Aorta (tissue), 5 donors: ENCODE results near the gene ELMO1. TPM values are rescaled to one million over a fixed set of nuclear protein-coding genes. Genes with fewer than 3 reads are reported as not detected.

Experiments
- ATAC-seq: fragments of 200-7000 bp; cut with Tn5 transposase; one replicate; pipeline ENCODE4 v1.9.1; 2022; ENCODE audit warnings: moderate library complexity; ENCODE audit not compliant: low FRiP score
- DNase-seq, 2 donors: peaks; one replicate each; pipeline ENCODE4 v3.0.0-alpha.2; 2020
- H3K27ac ChIP-seq, 2 donors: one replicate each; pipeline ENCODE4 v1.5.1; 2013; ENCODE audit warnings: low read length in 2 of 2, mild to moderate bottlenecking in 2 of 2, moderate library complexity in 2 of 2, control low read depth in 1 of 2, inconsistent platforms in 1 of 2, low read depth in 1 of 2
- H3K27me3 ChIP-seq, 2 donors: one replicate each; pipeline ENCODE4 v1.6.1; 2013; ENCODE audit warnings: control low read depth in 1 of 2, low read length in 1 of 2, mild to moderate bottlenecking in 1 of 2, moderate library complexity in 1 of 2; ENCODE audit not compliant: insufficient read depth in 2 of 2, control insufficient read depth in 1 of 2
- H3K36me3 ChIP-seq, 2 donors: one replicate each; pipeline ENCODE4 v1.6.1; 2013; ENCODE audit warnings: control low read depth in 1 of 2, low read length in 1 of 2, mild to moderate bottlenecking in 1 of 2; ENCODE audit not compliant: insufficient read depth in 2 of 2, control insufficient read depth in 1 of 2
- H3K4me1 ChIP-seq, 2 donors: one replicate each; pipeline ENCODE4 v1.6.1; 2013; ENCODE audit warnings: low read length in 2 of 2, control low read depth in 1 of 2, mild to moderate bottlenecking in 1 of 2, moderate library complexity in 1 of 2; ENCODE audit not compliant: insufficient read depth in 2 of 2, control insufficient read depth in 1 of 2
- H3K4me3 ChIP-seq, 2 donors: one replicate each; pipeline ENCODE4 v1.5.1; 2013; ENCODE audit warnings: low read length in 2 of 2, control low read depth in 1 of 2, mild to moderate bottlenecking in 1 of 2
- H3K9me3 ChIP-seq: one replicate; pipeline ENCODE4 v1.6.1; 2013; ENCODE audit warnings: mild to moderate bottlenecking, low read length; ENCODE audit not compliant: control insufficient read depth
- WGBS, 2 donors: extraction: QIAGEN DNeasy Blood & Tissue Kit; methylation state at CpG; one replicate each; pipeline ENCODE4 v1.1.7; 2013; 5-methylcytosine and 5-hydroxymethylcytosine counted together
- intact Hi-C, 2 donors: fragments of 100-400 bp; cut with DNase I; formaldehyde crosslinking; loops; one replicate each; pipeline versions ENCODE4 v1.14.2 to v1.15.0; 2022
- polyA plus RNA-seq, 2 donors: library from polyadenylated mRNA; stranded (reverse); fragments of 200-250 nt; gene quantifications; one replicate each; pipeline ENCODE4 v1.2.3, GENCODE V29; 2013
- total RNA-seq, 2 donors: library from RNA; stranded (reverse); fragmentation: NEBNext Ultra II Directional; extraction: Animal tissue kit (Norgen Biotek cat#: 25700); gene quantifications; one replicate each; pipeline ENCODE4 v1.2.1, GENCODE V29; 2021
- donor health status: healthy with polysubstance abuse.
- donor health status: Bipolar disorder and iron deficiency.
- donor health status: DM: no; HTN: no; CAD: no.
- donor health status: DM: no; HTN: no; CAD: no.
- donor health status: DM: yes; HTN: yes; CAD: no.

Gene ELMO1
- total and polyA plus RNA-seq, 4 donors = 1.8 to 86.9 (median 24.8) TPM

GRCh38 chr7:37275078-37275710, 173.5 kb downstream of the ELMO1 start:
- no peak overlapping the region for H3K4me3 ChIP-seq
- no peak for ATAC-seq
- H3K27me3 ChIP-seq = no peaks in the 10 kb centered on the region
- no peaks in the 10 kb centered on the region for H3K4me1 ChIP-seq
- H3K27ac ChIP-seq = no peak overlapping the region
- H3K36me3 ChIP-seq = no peaks in the 10 kb centered on the region
- intact Hi-C loops = no loop called here
- DNase-seq = no peak
- WGBS, 2 donors = 87 to 90% methylated on average over 5 of the region's 5 CpGs
- H3K9me3 ChIP-seq = no peaks in the 10 kb centered on the region

DNA sequence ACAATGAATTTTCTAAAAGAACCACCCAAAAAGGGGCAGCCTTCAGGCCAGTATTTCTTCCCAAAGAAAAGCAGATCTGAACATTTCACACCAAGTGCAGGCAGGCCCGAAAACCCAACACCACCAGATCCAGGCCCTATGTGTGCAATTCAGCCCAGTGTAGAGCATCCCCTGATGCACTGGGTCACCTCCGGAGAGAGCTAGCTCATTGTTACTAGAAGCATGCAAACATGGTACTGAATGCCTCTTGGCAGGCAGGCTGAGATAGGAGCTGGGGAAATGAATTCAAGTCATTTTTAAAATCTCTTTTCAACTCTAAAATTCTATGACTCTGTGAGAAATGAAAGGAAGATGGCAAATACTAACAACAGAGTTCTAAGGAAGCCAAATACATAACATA, 174.8 kb downstream of the ELMO1 start:
- ATAC-seq = no peak
- H3K9me3 ChIP-seq = no peaks in the 10 kb centered on the region
- H3K27ac ChIP-seq = no peak overlapping the region
- no peak for DNase-seq
- no peaks in the 10 kb centered on the region for H3K27me3 ChIP-seq
- 92 to 94% methylated on average over 2 of the region's 2 CpGs for WGBS, 2 donors
- intact Hi-C loops = no loop called here
- H3K4me3 ChIP-seq = no peak overlapping the region
- H3K36me3 ChIP-seq = no peaks in the 10 kb centered on the region
- no peaks in the 10 kb centered on the region for H3K4me1 ChIP-seq

DNA sequence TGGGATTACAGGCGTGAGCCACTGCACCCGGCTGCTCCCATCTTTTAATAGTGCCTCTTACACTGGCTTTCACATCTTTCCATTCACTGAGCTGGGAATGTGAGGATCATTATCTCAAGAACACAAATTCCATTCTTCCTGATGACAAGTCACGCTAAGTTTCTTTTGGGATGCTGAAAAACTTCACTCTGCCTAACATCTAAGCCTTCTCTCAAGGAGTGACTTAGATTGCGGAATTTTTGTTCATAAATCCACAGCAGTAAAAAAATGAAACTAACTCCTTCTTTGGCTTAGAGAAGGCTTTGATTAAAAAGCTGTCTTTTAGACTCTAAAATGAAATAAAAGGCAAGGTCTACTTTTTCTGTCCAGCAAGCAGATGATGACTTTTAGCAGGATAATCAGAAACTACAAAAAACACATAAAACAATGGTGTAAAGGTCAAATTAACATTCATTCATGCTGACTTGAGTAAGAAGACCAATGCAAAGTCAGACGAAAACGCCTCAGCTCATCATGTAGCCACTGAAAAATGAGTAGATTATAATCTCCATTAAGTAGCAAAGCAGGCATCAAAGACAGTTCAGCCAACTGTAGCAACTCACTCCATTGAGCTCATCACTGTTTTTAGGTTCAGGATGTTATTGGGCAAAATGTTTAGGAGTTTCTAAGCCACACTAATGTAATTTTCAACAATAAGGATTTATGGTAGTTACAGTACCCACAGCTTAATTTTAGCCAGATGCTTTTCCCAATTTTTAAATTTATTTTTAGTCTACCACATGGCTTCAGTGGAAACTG, 178.8 kb downstream of the ELMO1 start:
- DNase-seq (no peak), ATAC-seq (no peak)
- 88 to 89% methylated on average over 6 of the region's 6 CpGs for WGBS, 2 donors
- Histone ChIP-seq H3K36me3 (no peaks in the 10 kb centered on the region), H3K4me1 (no peaks in the 10 kb centered on the region), H3K27ac (no peak overlapping the region), H3K27me3 (no peaks in the 10 kb centered on the region), H3K4me3 (no peak overlapping the region), H3K9me3 (no peaks in the 10 kb centered on the region)
- intact Hi-C loops = no loop called here

- Histone ChIP-seq H3K4me3 (no peak overlapping the region), H3K4me1 (no peaks in the 10 kb centered on the region), H3K9me3 (no peaks in the 10 kb centered on the region), H3K27me3 (no peaks in the 10 kb centered on the region), H3K27ac (no peak overlapping the region), H3K36me3 (no peaks in the 10 kb centered on the region)
- no peak for DNase-seq
- intact Hi-C loops = no loop called here
- 98% methylated on average over 8 of the region's 8 CpGs for WGBS, 2 donors
- no peak for ATAC-seq
Measured at GRCh38 chr7:37267251-37267650, 181.4 kb downstream of the ELMO1 start.

DNA sequence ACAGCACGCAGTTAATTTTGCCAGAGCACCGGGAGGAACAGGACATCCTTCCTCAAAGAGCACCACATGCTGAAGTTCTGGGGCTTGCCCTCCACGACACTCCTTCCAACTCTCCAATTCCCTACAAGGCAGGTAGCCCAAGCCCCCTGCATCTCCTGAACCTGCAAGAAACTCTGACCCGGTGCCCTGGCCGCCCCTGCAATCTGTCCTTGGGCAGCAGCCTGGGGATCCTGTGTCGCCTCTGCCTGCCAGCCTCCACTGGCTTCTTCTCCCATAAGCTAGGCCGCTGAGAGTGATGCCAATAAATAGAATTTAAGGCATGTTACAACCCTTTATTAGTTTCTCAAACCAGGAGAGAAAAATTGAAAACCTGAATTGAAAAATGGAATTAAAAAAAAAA, 182.8 kb downstream of the ELMO1 start:
- intact Hi-C loops = no loop called here
- no peak overlapping the region for H3K4me3 ChIP-seq
- DNase-seq (no peak), ATAC-seq (no peak)
- no peaks in the 10 kb centered on the region for H3K27me3 ChIP-seq
- no peaks in the 10 kb centered on the region for H3K4me1 ChIP-seq
- H3K36me3 ChIP-seq = no peaks in the 10 kb centered on the region
- H3K27ac ChIP-seq = no peak overlapping the region
- no peaks in the 10 kb centered on the region for H3K9me3 ChIP-seq
- WGBS, 2 donors = 91 to 92% methylated on average over 7 of the region's 7 CpGs

- intact Hi-C loops = no loop called here
- Histone ChIP-seq H3K27me3 (no peaks in the 10 kb centered on the region), H3K9me3 (no peaks in the 10 kb centered on the region), H3K27ac (no peak overlapping the region), H3K4me3 (no peak overlapping the region), H3K4me1 (no peaks in the 10 kb centered on the region), H3K36me3 (no peaks in the 10 kb centered on the region)
- ATAC-seq (no peak), DNase-seq (no peak)
- 92 to 100% methylated on average over 1 of the region's 1 CpG for WGBS, 2 donors
Measured at GRCh38 chr7:37265006-37265405, 183.7 kb downstream of the ELMO1 start.

DNA sequence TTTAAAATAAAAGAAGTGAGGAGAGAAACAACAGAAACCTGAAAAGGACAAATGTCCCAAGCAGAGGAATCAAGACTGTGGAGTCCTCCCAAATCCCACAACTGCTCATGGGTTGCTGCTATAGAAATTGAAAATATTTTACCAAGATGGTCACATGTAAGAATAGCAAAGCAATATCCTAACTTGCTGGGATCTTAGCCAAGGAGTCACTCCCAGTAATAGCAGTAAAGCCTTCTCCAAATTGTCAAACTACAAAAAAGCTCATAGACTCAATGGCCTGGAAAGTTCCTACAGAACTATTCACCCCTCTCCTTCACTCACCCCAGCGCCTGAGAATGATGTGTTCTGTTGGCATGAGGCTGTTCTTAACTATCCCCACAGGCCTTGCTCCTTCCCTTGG, 186.5 kb downstream of the ELMO1 start:
- intact Hi-C loops = no loop called here

GRCh38 chr7:37259319-37259821, 189.3 kb downstream of the ELMO1 start:
- Histone ChIP-seq H3K27me3 (no peaks in the 10 kb centered on the region), H3K4me1 (no peaks in the 10 kb centered on the region), H3K36me3 (no peaks in the 10 kb centered on the region), H3K27ac (no peak overlapping the region), H3K9me3 (no peaks in the 10 kb centered on the region), H3K4me3 (no peak overlapping the region)
- ATAC-seq (no peak), DNase-seq (no peak)
- intact Hi-C loops = no loop called here
- WGBS, 2 donors = 82% methylated on average over 11 of the region's 11 CpGs

More for the DNA sequence above, 186.5 kb downstream of the ELMO1 start:
- Histone ChIP-seq H3K27ac (no peak overlapping the region), H3K27me3 (no peaks in the 10 kb centered on the region), H3K4me1 (no peaks in the 10 kb centered on the region), H3K4me3 (no peak overlapping the region), H3K9me3 (no peaks in the 10 kb centered on the region), H3K36me3 (no peaks in the 10 kb centered on the region)
- ATAC-seq = no peak
- DNase-seq = no peak
- WGBS, 2 donors = 70 to 72% methylated on average over 1 of the region's 1 CpG

DNA sequence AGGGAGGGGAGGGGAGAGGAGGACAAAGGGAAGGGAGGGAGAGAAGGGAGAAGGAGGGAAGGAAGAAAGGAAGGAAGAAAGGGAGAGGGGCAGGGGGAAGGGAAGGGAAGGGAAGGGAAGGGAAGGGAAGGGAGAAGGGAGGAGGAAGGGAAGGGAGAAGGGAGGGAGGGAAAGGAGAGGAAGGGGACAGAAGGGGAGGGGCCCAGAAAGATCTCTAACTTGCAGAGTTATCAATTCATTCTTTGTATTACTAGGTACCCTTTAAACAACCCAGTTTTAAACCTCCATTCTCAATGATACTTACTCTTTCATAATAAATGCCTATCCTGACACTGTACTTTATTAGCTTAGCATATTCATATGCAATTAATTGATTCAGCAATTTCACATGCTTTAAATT, 192.0 kb downstream of the ELMO1 start:
- H3K9me3 ChIP-seq = no peaks in the 10 kb centered on the region
- H3K4me1 ChIP-seq = no peaks in the 10 kb centered on the region
- DNase-seq (no peak), ATAC-seq (no peak)
- intact Hi-C loops = no loop called here
- no peak overlapping the region for H3K4me3 ChIP-seq
- H3K27me3 ChIP-seq = no peaks in the 10 kb centered on the region
- no peak overlapping the region for H3K27ac ChIP-seq
- H3K36me3 ChIP-seq = no peaks in the 10 kb centered on the region
